Peyer's patch (tissue), 4 donors: ENCODE measurements around the gene CMTM2. TPM values are rescaled to one million over a fixed set of nuclear protein-coding genes. Genes with fewer than 3 reads are reported as not detected.

ENCODE experiments used
- DNase-seq, 3 donors: peaks; one replicate each; pipeline ENCODE4 v3.0.0-alpha.2; 2017 to 2019
- H3K27ac ChIP-seq, 4 donors: fragments of 200-600 bp; sonication (generic); one replicate each; pipeline ENCODE4 v1.5.1; 2016 to 2019
- H3K27me3 ChIP-seq, 2 donors: fragments of 200-600 bp; sonication (generic); one replicate each; pipeline ENCODE4 v1.5.1; 2019
- H3K36me3 ChIP-seq, 3 donors: fragments of 200-600 bp; sonication (generic); one replicate each; pipeline ENCODE4 v1.5.1; 2016 to 2019
- H3K4me1 ChIP-seq, 4 donors: fragments of 200-600 bp; sonication (generic); one replicate each; pipeline ENCODE4 v1.5.1; 2016 to 2019
- H3K4me3 ChIP-seq, 4 donors: fragments of 200-600 bp; sonication (generic); 1 replicate in 3 of 4; 2 replicates in 1 of 4; pipeline ENCODE4 v1.5.1; 2016 to 2019; ENCODE audit warnings: mild to moderate bottlenecking in 1 of 4
- H3K9me3 ChIP-seq, 4 donors: fragments of 200-600 bp; sonication (generic); one replicate each; pipeline ENCODE4 v1.5.1; 2016 to 2019; ENCODE audit warnings: mild to moderate bottlenecking in 1 of 4
- POLR2A ChIP-seq, 2 donors: fragments of 450-650 bp; IDR thresholded peaks; one replicate each; pipeline ENCODE4 v1.5.1; 2017; ENCODE audit warnings: antibody characterized with exemption in 2 of 2, mild to moderate bottlenecking in 2 of 2, moderate library complexity in 2 of 2
- total RNA-seq, 4 donors: library from RNA; depleted of rRNA; stranded (reverse); fragments of >200 nt; gene quantifications; one replicate each; pipeline ENCODE4 v1.1.0, GENCODE V29; 2016
- TF ChIP-seq, protein P1 (sequence below), 6 experiments: fragments of 450-650 bp in 4 of 6; fragments of 200-600 bp in 2 of 6; sonication (generic) in 1 of 6; IDR thresholded peaks; one replicate each; pipeline ENCODE4 v1.5.1; 2017 to 2019; ENCODE audit warnings: antibody characterized with exemption in 6 of 6, mild to moderate bottlenecking in 3 of 6, moderate library complexity in 1 of 6

Gene CMTM2
- total RNA-seq, 4 donors from 2014 or later: not detected

GRCh38 chr16:66544016-66544757, 35.1 kb upstream of the CMTM2 start:
- no peak overlapping the region for H3K4me3 ChIP-seq
- H3K27ac ChIP-seq: no peak overlapping the region

DNA sequence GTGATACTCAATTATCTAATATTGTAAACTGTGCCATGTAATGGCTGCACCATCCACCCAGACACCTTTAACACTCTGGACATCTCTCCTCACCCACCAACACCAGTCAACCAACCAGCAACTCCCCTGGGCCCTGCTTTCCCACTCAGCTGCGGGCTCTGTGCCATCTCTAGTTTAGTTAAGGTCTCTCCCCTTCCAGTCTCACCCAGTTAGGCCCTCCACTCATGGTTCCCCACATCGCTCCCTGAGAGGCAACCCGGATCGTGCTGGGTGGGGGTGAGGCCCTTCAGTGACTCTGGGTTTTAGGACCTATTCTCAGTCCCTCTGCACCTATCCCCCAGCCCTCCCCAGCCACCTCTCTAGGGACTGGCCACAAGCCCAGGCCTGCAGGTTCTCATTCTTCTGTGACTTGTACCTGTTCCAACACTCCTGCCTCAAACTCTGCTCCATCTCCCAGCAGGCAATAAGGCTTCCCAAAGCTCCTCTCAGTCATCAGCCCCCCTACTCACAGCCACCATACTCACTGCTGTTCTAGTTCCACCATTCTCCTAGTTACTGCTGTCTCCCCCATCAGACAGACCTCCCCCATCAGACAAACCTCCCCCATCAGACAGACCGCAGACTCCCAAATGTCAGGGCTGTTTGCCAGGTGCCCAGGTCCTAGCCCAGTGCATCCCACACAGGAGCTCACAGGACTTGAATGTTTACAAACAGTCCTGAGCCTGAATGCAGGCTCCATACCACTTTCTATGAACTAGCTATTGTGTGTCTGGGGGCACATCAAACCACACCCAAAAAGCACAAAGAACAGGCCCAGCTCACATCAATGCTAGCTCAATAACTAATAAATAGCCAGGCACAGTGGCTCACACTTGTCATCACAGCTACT, 31.9 kb upstream of the CMTM2 start:
- TF ChIP-seq, protein P1, sequence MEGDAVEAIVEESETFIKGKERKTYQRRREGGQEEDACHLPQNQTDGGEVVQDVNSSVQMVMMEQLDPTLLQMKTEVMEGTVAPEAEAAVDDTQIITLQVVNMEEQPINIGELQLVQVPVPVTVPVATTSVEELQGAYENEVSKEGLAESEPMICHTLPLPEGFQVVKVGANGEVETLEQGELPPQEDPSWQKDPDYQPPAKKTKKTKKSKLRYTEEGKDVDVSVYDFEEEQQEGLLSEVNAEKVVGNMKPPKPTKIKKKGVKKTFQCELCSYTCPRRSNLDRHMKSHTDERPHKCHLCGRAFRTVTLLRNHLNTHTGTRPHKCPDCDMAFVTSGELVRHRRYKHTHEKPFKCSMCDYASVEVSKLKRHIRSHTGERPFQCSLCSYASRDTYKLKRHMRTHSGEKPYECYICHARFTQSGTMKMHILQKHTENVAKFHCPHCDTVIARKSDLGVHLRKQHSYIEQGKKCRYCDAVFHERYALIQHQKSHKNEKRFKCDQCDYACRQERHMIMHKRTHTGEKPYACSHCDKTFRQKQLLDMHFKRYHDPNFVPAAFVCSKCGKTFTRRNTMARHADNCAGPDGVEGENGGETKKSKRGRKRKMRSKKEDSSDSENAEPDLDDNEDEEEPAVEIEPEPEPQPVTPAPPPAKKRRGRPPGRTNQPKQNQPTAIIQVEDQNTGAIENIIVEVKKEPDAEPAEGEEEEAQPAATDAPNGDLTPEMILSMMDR (IDR thresholded peaks at IDR 0.05): no peak
- TF ChIP-seq POLR2A (IDR thresholded peaks at IDR 0.05): no peak
- Histone ChIP-seq H3K27me3 (no peaks in the 10 kb centered on the region), H3K9me3 (no peaks in the 10 kb centered on the region), H3K36me3 (peaks cover 0 to 9% (median 0%) of the 10 kb centered on the region in 3 donors), H3K27ac (peak overlapping the region in 1 of 4 donors; percentile 90), H3K4me3 (no peak overlapping the region), H3K4me1 (peaks cover 3 to 25% (median 11%) of the 10 kb centered on the region in 4 donors)
- DNase-seq: no peak

More at GRCh38 chr16:66544016-66544757, 35.1 kb upstream of the CMTM2 start:
- H3K27me3 ChIP-seq: no peaks in the 10 kb centered on the region
- peaks cover 0 to 17% (median 0%) of the 10 kb centered on the region in 3 donors for H3K36me3 ChIP-seq
- peaks cover 0 to 8% (median 4%) of the 10 kb centered on the region in 4 donors for H3K4me1 ChIP-seq
- no peak for DNase-seq
- TF ChIP-seq, protein P1 (IDR thresholded peaks at IDR 0.05): no peak
- TF ChIP-seq POLR2A (IDR thresholded peaks at IDR 0.05): no peak
- no peaks in the 10 kb centered on the region for H3K9me3 ChIP-seq

- no peak overlapping the region for H3K4me3 ChIP-seq
- H3K27ac ChIP-seq: peak overlapping the region in 3 of 4 donors; percentile 77 to 96 (median 90)
- H3K9me3 ChIP-seq: no peaks in the 10 kb centered on the region
- H3K27me3 ChIP-seq: no peaks in the 10 kb centered on the region
- TF ChIP-seq, protein P1 (IDR thresholded peaks at IDR 0.05): no peak
- TF ChIP-seq POLR2A (IDR thresholded peaks at IDR 0.05): no peak
- peaks cover 3 to 25% (median 11%) of the 10 kb centered on the region in 4 donors for H3K4me1 ChIP-seq
- no peak for DNase-seq
- H3K36me3 ChIP-seq: peaks cover 0 to 8% (median 0%) of the 10 kb centered on the region in 3 donors
These were observed 31.2 kb upstream of the CMTM2 start for GRCh38 chr16:66548068-66548467.

GRCh38 chr16:66548868-66549267, 30.4 kb upstream of the CMTM2 start:
- Histone ChIP-seq H3K27me3 (no peaks in the 10 kb centered on the region), H3K9me3 (no peaks in the 10 kb centered on the region), H3K4me1 (peaks cover 3 to 25% (median 11%) of the 10 kb centered on the region in 4 donors), H3K4me3 (peak overlapping the region in 3 of 4 donors; percentile 62 to 76 (median 73)), H3K27ac (peak overlapping the region; percentile 77 to 96 (median 90)), H3K36me3 (peaks cover 0 to under 1% (median 0%) of the 10 kb centered on the region in 3 donors)
- no peak for DNase-seq
- no peak for TF ChIP-seq POLR2A (IDR thresholded peaks at IDR 0.05)
- TF ChIP-seq, protein P1 (IDR thresholded peaks at IDR 0.05): no peak

DNA sequence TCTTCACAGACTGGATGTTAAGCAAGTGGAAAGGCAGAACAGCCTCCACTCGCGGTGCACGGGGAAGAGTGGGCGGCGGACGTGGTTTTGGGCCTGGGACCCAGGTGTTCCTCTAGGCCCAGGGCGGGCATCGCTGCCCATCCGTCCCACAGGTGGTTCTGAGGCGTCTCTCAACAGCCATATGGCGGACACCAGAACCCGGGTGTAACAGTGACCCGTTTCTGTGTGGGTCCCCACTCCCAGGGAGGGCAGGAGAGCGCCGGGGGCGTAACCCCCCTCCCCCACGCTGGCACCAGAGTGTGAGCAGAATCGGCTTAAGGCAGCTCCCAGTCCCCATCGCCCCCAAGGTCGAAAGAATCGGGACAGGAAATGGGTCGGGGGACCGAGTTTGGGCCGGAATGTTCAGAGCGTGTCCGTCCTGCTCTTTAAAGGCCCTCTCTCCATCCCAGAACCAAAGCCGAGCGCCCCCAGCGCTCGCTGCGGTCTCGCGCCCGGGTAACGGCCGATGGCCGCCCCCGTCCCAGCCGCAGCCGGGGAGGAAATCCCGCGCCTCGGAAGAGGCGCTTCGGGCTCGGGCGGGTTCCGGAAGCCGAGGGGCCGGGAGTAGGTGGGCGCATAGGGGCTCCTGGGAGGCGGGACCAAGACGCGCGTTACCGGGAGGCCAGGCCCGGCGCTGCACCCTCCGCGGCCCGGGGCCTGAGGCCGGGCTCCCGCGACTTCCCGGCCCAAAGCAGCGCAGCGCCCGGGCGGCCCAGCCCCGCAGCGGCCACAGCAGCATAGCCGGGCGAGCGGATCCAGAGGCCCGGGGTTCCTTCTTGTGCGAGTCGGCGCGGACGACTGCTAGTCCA, 29.8 kb upstream of the CMTM2 start, which contains the start of gene TK2:
Gene TK2 (minus strand): TSS at position 839 of the 848 bp plus-strand sequence. CDS start 61 bp downstream, at position 778.
- Histone ChIP-seq H3K4me3 (peak within 1 kb of the TSS; percentile 50 to 76 (median 68)), H3K27ac (peak within 1 kb of the TSS; percentile 77 to 96 (median 90)), H3K36me3 (no peaks in the 10 kb centered on the region), H3K4me1 (peaks cover 3 to 30% (median 11%) of the 10 kb centered on the region in 4 donors), H3K27me3 (no peaks in the 10 kb centered on the region), H3K9me3 (no peaks in the 10 kb centered on the region)
- DNase-seq: peak; percentile 71 to 83 (median 81)
- TF ChIP-seq, protein P1 (IDR thresholded peaks at IDR 0.05): peak in 4 of 6 experiments; percentile 15 to 32 (median 26)
- peak; percentile 45 to 67 for TF ChIP-seq POLR2A (IDR thresholded peaks at IDR 0.05)
